Coronary artery (tissue), 2 donors: ENCODE measurements around the gene GALM.

Experiments
- DNase-seq: peaks from one replicate; pipeline ENCODE4 v3.0.0-alpha.2; 2017; ENCODE audit warnings: low spot score
- H3K27ac ChIP-seq, 2 donors: fragments of 200-600 bp; sonication (generic); one replicate each; pipeline ENCODE4 v1.5.1; 2016 to 2019
- H3K4me3 ChIP-seq: fragments of 200-600 bp; sonication (generic); 2 replicates; pipeline ENCODE4 v1.5.1; 2016; ENCODE audit warnings: mild to moderate bottlenecking, moderate library complexity
- TF ChIP-seq, protein P1 (sequence below): fragments of 200-600 bp; sonication (generic); IDR thresholded peaks from one replicate; pipeline ENCODE4 v1.5.1; 2019; ENCODE audit warnings: antibody characterized with exemption

The GALM gene

GRCh38 chr2:38722271-38723061 lies 56.6 kb downstream of the GALM start:
- no peak for DNase-seq
- Histone ChIP-seq H3K27ac (peak overlapping the region; percentile 2 to 25), H3K4me3 (no peak overlapping the region)
- TF ChIP-seq, protein P1, sequence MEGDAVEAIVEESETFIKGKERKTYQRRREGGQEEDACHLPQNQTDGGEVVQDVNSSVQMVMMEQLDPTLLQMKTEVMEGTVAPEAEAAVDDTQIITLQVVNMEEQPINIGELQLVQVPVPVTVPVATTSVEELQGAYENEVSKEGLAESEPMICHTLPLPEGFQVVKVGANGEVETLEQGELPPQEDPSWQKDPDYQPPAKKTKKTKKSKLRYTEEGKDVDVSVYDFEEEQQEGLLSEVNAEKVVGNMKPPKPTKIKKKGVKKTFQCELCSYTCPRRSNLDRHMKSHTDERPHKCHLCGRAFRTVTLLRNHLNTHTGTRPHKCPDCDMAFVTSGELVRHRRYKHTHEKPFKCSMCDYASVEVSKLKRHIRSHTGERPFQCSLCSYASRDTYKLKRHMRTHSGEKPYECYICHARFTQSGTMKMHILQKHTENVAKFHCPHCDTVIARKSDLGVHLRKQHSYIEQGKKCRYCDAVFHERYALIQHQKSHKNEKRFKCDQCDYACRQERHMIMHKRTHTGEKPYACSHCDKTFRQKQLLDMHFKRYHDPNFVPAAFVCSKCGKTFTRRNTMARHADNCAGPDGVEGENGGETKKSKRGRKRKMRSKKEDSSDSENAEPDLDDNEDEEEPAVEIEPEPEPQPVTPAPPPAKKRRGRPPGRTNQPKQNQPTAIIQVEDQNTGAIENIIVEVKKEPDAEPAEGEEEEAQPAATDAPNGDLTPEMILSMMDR = no peak

DNA sequence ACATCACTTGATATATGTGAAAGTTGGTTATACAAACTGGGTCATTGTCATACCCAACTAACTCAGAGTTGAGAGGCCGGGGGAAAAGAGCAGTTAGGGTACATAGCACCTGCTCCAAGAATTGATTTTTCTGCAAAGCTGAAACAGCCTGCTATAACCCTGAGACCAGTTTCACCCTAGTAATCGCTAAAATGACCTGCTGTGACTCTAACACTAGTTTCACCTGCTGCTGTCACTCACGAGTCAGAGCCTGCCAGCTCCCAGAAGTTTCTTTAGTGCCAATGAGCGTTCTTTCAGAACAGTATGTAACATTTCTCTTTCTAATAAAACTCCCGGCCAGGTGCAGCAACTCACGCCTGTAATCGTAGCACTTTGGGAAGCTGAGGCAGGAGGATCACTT lies 57.3 kb downstream of the GALM start:
- no peak overlapping the region for H3K4me3 ChIP-seq
- TF ChIP-seq, protein P1 = no peak
- DNase-seq = no peak
- H3K27ac ChIP-seq = no peak overlapping the region

GRCh38 chr2:38727661-38728060 lies 61.7 kb downstream of the GALM start:
- no peak overlapping the region for H3K4me3 ChIP-seq
- no peak for DNase-seq

GRCh38 chr2:38728694-38729093 lies 62.8 kb downstream of the GALM start:
- TF ChIP-seq, protein P1 = no peak
- DNase-seq = no peak
- Histone ChIP-seq H3K4me3 (no peak overlapping the region), H3K27ac (no peak overlapping the region)

More at GRCh38 chr2:38727661-38728060, 61.7 kb downstream of the GALM start:
- H3K27ac ChIP-seq = no peak overlapping the region
- TF ChIP-seq, protein P1 = no peak

GRCh38 chr2:38731090-38731489 lies 65.2 kb downstream of the GALM start:
- TF ChIP-seq, protein P1 = no peak
- DNase-seq = no peak
- Histone ChIP-seq H3K4me3 (no peak overlapping the region), H3K27ac (no peak overlapping the region)

GRCh38 chr2:38731684-38732221 lies 65.8 kb downstream of the GALM start:
- H3K4me3 ChIP-seq = no peak overlapping the region
- DNase-seq = no peak
- TF ChIP-seq, protein P1 = no peak
- no peak overlapping the region for H3K27ac ChIP-seq
